Astrocyte of the hippocampus (primary cell): ENCODE measurements around the gene GCAT.
A peak's percentile ranks its signal among the peaks of the same experiment; 100 is the strongest.
"Not testable (repeated sequence)": the region's sequence is repeated elsewhere in the genome, so short reads cannot be mapped to it uniquely, and the experiment has no call there.

Experiments
- DNase-seq: peaks from one replicate; pipeline ENCODE4 v3.0.0; 2011; ENCODE audit warnings: low read depth, low spot score

The GCAT gene

DNA sequence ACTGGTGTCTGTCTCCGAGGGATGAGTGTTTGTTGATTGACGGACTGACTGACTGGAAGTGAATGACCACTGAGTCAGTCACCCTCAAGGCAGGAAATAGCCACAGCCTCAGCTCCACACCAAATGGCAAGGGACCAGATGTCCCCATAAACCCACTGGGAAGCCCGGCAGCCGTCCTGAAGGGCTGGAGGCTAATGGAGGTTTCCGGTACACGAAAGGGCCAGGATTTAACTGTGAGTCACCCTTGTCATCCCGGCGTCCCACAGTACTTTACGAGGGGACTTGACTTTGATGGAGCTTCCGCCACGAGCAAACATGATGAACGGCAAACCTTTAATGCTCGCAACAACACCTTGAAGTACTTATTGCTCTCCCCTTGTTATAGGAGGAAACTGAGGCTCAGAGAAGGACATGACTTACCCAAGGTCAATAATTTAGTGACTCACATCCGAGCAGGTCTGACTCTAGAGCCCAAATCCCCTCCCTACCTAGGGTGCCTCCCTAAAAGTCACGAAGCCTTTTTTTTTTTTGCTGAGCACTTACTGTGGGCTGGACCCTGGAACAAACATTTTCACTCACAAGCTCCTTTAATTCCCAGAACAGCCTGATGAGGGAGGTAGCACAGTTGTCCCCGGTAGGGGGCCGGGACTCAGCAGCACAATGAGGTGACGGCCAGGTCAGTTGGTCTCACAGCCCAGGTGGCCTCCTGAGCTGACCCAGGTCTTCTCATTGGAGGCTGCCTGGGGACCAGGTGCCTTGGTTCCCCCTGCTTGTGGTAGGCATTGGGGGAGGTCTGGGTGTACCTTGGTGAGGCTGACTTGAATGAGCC lies 25.2 kb upstream of the GCAT start:
- DNase-seq = no peak

GRCh38 chr22:37784829-37785495 lies 22.8 kb upstream of the GCAT start:
- no peak for DNase-seq

- no peak for DNase-seq
These were observed 17.5 kb upstream of the GCAT start for GRCh38 chr22:37790234-37790633.

DNA sequence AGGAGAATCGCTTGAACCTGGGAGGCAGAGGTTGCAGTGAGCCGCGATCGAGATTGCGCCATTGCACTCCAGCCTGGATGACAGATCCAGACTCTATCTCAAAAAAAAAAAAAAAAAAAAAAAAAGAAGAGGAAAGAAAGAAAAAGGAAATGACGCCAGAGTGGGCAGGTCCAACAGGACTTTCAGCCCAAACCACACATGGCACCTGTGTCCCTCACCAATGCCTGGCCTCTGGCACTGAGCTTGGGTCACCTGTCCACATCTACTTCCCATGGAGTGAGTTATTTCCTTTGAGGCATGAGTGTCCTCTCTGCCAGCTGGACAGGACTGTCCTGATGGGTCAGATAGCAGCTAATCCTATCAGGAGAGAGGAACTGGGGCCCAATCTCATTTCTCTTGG lies 15.2 kb upstream of the GCAT start:
- DNase-seq = no peak

DNA sequence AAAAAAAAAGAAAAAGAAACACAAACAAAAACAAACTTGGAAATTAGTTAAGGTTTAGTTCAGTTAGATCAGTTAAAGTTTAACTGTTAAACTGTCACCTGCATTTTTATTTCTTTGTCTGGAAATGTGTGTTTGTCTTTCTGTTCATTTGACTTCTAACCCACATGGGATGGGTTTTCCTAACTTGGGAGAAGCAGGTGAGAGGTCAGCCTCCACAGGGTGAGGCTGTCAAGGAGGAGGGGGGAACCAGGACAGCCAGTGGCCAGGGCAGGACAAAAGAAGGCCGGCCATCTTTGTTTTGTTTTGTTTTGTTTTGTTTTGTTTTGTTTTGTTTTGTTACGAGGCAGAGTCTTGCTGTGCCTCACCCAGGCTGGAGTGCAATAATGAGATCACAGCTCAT lies 13.4 kb upstream of the GCAT start:
- no peak for DNase-seq

DNA sequence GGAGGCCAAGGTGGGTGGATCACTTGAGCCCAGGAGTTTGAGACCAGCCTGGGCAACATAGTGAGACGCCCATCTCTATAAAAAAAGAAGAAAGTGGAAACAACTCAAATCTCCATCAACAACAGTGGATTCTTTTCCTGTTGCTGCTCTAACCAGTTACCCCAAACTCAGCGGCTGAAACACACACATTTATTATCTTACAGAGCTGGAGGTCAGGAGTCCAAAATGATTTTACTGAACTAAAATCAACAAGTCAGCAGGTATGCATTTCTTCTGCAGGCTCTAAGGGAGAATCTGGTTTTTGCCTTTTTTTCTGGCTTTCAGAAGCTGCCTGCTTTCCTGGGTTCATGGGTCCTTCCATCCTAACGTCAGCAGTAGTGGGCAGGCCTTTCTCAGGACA lies 11.7 kb upstream of the GCAT start:
- DNase-seq = no peak

GRCh38 chr22:37797259-37797658 lies 10.5 kb upstream of the GCAT start:
- not testable (repeated sequence) for DNase-seq

GRCh38 chr22:37797874-37798500 lies 9.7 kb upstream of the GCAT start:
- no peak for DNase-seq

DNA sequence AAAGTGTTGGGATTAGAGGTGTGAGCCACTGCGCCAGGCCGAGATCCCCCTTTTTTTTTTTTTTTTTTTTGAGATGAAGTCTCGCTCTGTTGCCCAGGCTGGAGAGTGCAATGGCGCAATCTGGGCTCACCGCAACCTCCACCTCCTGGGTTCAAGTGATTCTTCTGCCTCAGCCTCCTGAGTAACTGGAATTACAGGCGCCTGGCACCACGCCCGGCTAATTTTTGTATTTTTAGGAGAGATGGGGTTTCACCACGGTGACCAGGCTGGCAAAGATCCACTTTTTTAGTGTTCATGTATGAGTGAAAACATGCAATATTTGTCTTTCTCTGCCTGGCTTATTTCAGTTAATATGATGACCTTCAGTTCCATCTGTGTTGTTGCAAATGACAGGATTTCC lies 7.8 kb upstream of the GCAT start:
- not testable (repeated sequence) for DNase-seq

DNA sequence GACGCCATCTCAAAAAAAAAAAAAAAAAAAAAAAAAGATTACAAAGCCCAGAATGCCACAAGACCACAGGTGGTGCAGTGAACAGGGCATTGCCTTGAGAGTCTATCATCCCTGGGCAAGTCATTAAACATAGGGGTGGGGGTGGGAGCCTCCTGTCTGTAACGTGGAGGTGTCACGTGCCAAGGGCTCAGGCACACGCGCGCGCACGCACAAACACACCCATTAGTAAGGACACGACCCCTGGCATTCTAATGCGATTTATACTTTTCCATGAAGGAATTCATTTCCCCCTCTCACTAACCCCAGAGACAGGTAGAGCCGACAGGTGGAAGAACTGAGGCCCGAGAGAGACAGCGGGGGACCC lies 5.8 kb upstream of the GCAT start:
- DNase-seq = no peak

- DNase-seq = peak; percentile 77
These were observed 5.2 kb upstream of the GCAT start for GRCh38 chr22:37802310-37803194.

GRCh38 chr22:37803195-37803638 lies 4.5 kb upstream of the GCAT start:
- no peak for DNase-seq

DNA sequence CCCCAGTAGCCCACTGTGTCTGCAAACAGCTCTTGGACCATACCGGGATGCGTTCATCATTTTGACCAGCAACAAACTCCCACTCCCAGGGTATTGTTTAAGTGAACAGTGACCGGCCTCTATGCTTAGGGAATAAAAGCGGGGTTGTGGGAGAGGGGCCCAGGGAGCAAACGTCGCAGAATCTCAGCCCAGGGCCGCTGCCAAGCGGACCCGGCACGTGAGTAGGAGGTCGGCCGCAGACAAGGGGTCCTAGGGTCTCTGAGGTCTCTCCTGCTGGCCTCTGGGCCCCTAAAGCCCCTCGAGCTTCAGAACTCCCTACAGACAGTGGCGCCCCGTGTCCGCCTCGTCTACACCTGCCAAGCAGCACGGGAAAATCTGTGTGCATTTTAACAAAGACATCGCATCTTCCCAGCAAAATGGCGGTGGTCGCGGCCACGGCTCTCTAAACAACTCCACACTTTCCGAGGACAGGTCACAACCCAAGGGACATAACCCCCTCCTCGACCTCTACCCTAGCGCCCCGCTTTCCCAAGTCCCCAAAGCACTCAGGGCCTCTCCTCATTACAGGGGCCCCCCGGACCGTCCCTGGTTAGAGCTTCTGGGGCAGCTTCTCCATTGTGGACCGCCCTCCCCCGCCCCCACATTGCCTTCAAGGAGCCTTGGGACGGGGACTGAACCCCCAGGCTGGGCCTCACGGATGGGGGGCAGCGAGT lies 3.9 kb upstream of the GCAT start:
- no peak for DNase-seq

DNA sequence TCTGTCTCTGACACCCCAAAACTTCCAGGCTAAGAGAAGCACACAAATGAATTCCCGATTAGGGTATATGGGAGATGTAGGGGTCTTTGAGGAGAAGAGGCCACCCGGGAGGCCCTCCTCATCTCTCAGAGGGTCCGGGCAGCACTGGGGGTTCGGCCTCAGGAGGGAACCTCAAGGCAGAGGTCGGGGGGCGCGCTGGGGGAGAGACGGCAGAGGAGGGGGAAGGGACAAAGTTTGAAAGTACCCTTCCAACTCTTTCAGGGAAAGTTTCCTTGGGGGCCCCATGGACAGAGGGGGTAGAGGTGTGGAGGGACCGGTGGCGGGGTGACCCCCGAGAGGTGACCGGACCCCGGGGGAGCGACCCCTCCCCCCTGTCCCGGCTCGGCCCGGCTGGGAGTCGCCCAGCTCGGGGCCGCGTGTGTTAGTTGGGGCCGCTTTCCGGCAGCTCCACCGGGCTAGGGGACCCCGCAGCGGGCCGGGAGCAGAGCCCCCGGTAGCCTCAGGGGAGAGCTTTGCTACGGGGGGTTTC lies 3.3 kb upstream of the GCAT start:
- peak; percentile 26 for DNase-seq

GRCh38 chr22:37804881-37805809 lies 2.6 kb upstream of the GCAT start:
- DNase-seq = peak; percentile 91

- no peak for DNase-seq
These were observed 1.9 kb upstream of the GCAT start for GRCh38 chr22:37805810-37806277.

DNA sequence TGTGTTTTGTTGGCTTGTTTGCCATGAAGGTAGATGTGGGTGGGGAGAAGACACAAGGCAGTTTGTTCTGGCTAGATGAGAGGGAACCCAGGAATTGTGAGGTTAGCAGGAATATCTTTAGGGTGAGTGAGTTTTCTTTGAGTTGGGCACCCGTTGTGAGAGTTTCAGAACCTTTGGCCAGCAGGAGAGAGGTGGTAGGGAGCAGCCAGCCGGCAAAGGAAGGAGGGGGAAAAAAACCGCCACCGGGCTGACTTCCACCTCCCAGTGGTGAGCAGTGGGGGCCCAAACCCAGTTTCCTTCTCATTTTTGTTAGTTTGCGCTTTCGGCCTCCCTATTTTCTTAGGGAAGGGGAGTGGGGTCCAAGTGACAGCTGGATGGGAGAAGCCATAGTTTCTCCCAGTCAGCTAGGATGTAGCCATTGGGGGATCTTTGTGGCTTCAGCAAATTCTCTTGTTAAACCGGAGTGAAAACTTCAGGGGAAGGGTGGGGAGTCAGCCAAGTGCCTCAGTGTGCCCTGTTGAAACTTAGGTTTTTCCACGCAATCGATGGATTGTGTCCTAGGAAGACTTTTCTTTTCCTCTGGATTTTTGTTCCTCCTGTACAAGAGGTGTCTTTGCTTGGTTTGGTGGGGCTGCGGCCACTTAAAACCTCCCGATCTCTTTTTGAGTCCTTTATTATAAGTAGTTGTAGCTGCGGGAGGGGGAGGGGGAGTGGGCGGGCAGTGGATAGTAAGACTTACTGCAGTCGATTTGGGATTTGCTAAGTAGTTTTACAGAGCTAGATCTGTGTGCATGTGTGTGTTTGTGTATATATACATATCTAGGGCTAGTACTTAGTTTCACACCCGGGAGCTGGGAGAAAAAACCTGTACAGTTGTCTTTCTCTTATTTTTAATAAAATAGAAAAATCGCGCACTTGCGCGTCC lies 1.1 kb upstream of the GCAT start:
- peak; percentile 54 for DNase-seq

- DNase-seq = no peak
These were observed 542 bp downstream of the GCAT start for GRCh38 chr22:37808294-37808657.
